DND-41 (cell line): ENCODE measurements around the gene PTPRE.

Source experiments
- ATAC-seq: fragments of 200-7000 bp; cut with Tn5 transposase; 3 replicates; pipeline ENCODE4 v1.9.1; 2021; ENCODE audit warnings: low read depth; ENCODE audit not compliant: insufficient read depth
- DNase-seq: peaks from one replicate; pipeline ENCODE4 v3.0.0-alpha.2; 2020
- H2AFZ ChIP-seq: 2 replicates; pipeline ENCODE4 v1.6.0; 2012; ENCODE audit warnings: low read depth, low read length
- H3K27ac ChIP-seq: 2 replicates; pipeline ENCODE4 v1.5.1; 2012; ENCODE audit warnings: low read length, inconsistent platforms
- H3K27me3 ChIP-seq: fragments of 200-600 bp; sonication (generic); 2 replicates; pipeline ENCODE4 v1.6.0; 2012; ENCODE audit warnings: low read length, mild to moderate bottlenecking, inconsistent platforms; ENCODE audit not compliant: insufficient read depth, poor library complexity
- H3K36me3 ChIP-seq: 2 replicates; pipeline ENCODE4 v1.5.1; 2012; ENCODE audit warnings: low read length, inconsistent platforms; ENCODE audit not compliant: insufficient read depth
- H3K4me1 ChIP-seq: 2 replicates; pipeline ENCODE4 v1.5.1; 2012; ENCODE audit warnings: mild to moderate bottlenecking, low read length; ENCODE audit not compliant: insufficient read depth
- H3K4me2 ChIP-seq: 2 replicates; pipeline ENCODE4 v1.6.0; 2012; ENCODE audit warnings: mild to moderate bottlenecking, moderate library complexity, low read length, inconsistent platforms; ENCODE audit not compliant: insufficient read depth
- H3K4me3 ChIP-seq, 2 experiments: fragments of 200-600 bp in 1 of 2; shearing (Covaris generic) in 1 of 2; 2 replicates each; pipeline ENCODE4 v1.5.1; 2012 to 2016; ENCODE audit warnings: inconsistent platforms in 2 of 2, low read length in 2 of 2, mild to moderate bottlenecking in 2 of 2, low read depth in 1 of 2, moderate library complexity in 1 of 2
- H3K79me2 ChIP-seq: 2 replicates; pipeline ENCODE4 v1.6.0; 2012; ENCODE audit warnings: low read length, inconsistent platforms; ENCODE audit not compliant: insufficient read depth
- H3K9ac ChIP-seq: 2 replicates; pipeline ENCODE4 v1.6.0; 2012; ENCODE audit warnings: low read depth, mild to moderate bottlenecking, inconsistent platforms, low read length, moderate library complexity
- H3K9me3 ChIP-seq: 2 replicates; pipeline ENCODE4 v1.5.1; 2012; ENCODE audit warnings: low read length, moderate library complexity, mild to moderate bottlenecking, inconsistent platforms; ENCODE audit not compliant: insufficient read depth, severe bottlenecking
- H4K20me1 ChIP-seq: 2 replicates; pipeline ENCODE4 v1.6.0; 2012; ENCODE audit warnings: low read length; ENCODE audit not compliant: insufficient read depth
- EZH2 ChIP-seq: IDR thresholded peaks from 3 replicates; pipeline ENCODE4 v1.6.1; 2012; ENCODE audit warnings: borderline replicate concordance, low read depth, mild to moderate bottlenecking, moderate library complexity, low read length, inconsistent platforms; ENCODE audit not compliant: severe bottlenecking
- TF ChIP-seq, protein P1 (sequence below): IDR thresholded peaks from 2 replicates; pipeline ENCODE4 v1.5.1; 2012; ENCODE audit warnings: borderline replicate concordance, low read length, moderate library complexity, mild to moderate bottlenecking; ENCODE audit not compliant: poor library complexity, severe bottlenecking; ENCODE audit errors: extremely low read depth

Gene PTPRE

DNA sequence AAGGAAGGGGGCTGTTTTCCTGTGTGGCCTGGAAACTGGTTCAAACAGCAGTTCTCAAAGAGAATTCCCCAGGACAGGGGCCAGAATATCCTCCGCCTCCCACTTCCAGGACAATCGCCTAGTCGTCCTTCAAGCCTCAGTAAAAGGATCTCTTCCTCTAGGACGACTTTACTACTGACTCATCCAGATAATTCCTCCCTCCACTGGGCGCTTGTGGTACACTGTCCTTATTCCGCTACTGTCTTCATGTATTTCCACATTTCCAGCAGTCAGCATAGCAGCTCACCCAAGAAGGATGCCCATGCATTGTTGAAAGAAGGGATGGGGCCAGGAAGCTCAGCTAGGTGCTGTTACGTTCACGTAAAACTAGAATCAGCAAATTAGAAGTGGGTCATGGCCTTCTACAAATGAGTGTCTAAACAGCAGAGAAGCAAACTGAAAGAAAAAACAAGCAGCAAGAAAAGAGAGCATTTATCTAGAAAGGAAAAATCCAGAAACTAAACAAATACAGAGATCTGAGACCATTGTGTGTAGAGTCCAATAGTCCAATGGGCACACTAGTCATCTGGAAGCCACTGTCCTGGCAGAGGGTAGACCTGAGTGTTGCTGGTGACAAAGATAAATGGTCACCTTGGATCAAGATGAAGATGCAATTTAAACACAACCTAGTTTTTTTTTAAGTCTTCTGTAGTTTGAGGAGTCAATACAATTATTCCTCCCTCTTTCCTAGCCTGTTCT lies 40.5 kb upstream of the PTPRE start:
- Histone ChIP-seq H4K20me1 (no peaks in the 10 kb centered on the region), H3K27me3 (peaks cover 3% of the 10 kb centered on the region), H3K36me3 (no peaks in the 10 kb centered on the region), H3K9ac (no peak overlapping the region), H3K4me3 (no peak overlapping the region), H2AFZ (no peak overlapping the region), H3K79me2 (no peaks in the 10 kb centered on the region), H3K9me3 (no peaks in the 10 kb centered on the region), H3K4me2 (no peak overlapping the region), H3K4me1 (no peaks in the 10 kb centered on the region), H3K27ac (no peak overlapping the region)
- no peak for TF ChIP-seq EZH2
- TF ChIP-seq, protein P1, sequence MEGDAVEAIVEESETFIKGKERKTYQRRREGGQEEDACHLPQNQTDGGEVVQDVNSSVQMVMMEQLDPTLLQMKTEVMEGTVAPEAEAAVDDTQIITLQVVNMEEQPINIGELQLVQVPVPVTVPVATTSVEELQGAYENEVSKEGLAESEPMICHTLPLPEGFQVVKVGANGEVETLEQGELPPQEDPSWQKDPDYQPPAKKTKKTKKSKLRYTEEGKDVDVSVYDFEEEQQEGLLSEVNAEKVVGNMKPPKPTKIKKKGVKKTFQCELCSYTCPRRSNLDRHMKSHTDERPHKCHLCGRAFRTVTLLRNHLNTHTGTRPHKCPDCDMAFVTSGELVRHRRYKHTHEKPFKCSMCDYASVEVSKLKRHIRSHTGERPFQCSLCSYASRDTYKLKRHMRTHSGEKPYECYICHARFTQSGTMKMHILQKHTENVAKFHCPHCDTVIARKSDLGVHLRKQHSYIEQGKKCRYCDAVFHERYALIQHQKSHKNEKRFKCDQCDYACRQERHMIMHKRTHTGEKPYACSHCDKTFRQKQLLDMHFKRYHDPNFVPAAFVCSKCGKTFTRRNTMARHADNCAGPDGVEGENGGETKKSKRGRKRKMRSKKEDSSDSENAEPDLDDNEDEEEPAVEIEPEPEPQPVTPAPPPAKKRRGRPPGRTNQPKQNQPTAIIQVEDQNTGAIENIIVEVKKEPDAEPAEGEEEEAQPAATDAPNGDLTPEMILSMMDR = no peak
- ATAC-seq (no peak), DNase-seq (no peak)

- Histone ChIP-seq H3K79me2 (no peaks in the 10 kb centered on the region), H3K4me1 (no peaks in the 10 kb centered on the region), H3K4me2 (no peak overlapping the region), H4K20me1 (no peaks in the 10 kb centered on the region), H3K4me3 (no peak overlapping the region), H3K9me3 (no peaks in the 10 kb centered on the region), H3K27ac (no peak overlapping the region), H3K27me3 (peaks cover 3% of the 10 kb centered on the region), H3K9ac (no peak overlapping the region), H3K36me3 (no peaks in the 10 kb centered on the region), H2AFZ (no peak overlapping the region)
- TF ChIP-seq EZH2 = no peak
- TF ChIP-seq, protein P1 = no peak
- DNase-seq (no peak), ATAC-seq (no peak)
Measured at GRCh38 chr10:127867805-127868204, 39.1 kb upstream of the PTPRE start.

GRCh38 chr10:127869329-127869728 lies 37.6 kb upstream of the PTPRE start:
- Histone ChIP-seq H3K4me1 (no peaks in the 10 kb centered on the region), H3K36me3 (no peaks in the 10 kb centered on the region), H3K4me3 (no peak overlapping the region), H3K9ac (no peak overlapping the region), H3K4me2 (no peak overlapping the region), H3K27ac (no peak overlapping the region), H2AFZ (no peak overlapping the region), H3K27me3 (peaks cover 3% of the 10 kb centered on the region), H3K79me2 (no peaks in the 10 kb centered on the region), H4K20me1 (no peaks in the 10 kb centered on the region), H3K9me3 (no peaks in the 10 kb centered on the region)
- no peak for DNase-seq
- no peak for TF ChIP-seq EZH2
- TF ChIP-seq, protein P1 = no peak
- no peak for ATAC-seq

DNA sequence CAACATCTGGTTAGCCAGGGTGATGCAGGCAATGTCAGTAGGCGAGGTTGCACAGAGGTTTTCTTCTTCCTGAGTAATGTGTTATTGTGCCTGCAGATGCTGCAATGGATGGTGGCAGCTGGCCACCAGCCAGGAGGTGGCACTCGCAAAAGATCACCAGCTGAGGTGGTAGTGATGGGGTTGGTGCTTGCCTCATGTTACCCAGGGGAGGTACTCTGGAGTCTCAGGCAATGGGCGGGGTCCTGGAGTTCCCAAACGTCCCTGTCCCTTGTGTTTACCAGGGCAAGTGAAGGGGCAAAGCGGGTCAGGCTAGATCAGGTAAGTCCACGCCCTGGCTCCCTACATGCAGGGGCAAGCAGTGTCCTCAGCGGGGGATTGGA lies 35.3 kb upstream of the PTPRE start:
- H3K4me2 ChIP-seq = no peak overlapping the region
- H3K9ac ChIP-seq = no peak overlapping the region
- H4K20me1 ChIP-seq = no peaks in the 10 kb centered on the region
- no peak overlapping the region for H2AFZ ChIP-seq
- ATAC-seq (no peak), DNase-seq (peak; percentile 10)
- H3K79me2 ChIP-seq = no peaks in the 10 kb centered on the region
- no peaks in the 10 kb centered on the region for H3K4me1 ChIP-seq
- no peak overlapping the region for H3K4me3 ChIP-seq
- no peaks in the 10 kb centered on the region for H3K36me3 ChIP-seq
- H3K27ac ChIP-seq = no peak overlapping the region
- peaks cover 3% of the 10 kb centered on the region for H3K27me3 ChIP-seq
- H3K9me3 ChIP-seq = no peaks in the 10 kb centered on the region
- no peak for TF ChIP-seq EZH2
- TF ChIP-seq, protein P1 = no peak
